Activated CD8-positive, alpha-beta memory T cell treated with anti-CD3 and anti-CD28 coated beads, Interleukin-2, amount 50 U/mL, for 24 hours (primary cell): ENCODE results near the gene PPME1.
"Not testable (repeated sequence)": the region's sequence is repeated elsewhere in the genome, so short reads cannot be mapped to it uniquely, and the experiment has no call there.

Source experiments
- DNase-seq: peaks from one replicate; pipeline ENCODE4 v3.0.0-alpha.2; 2020; ENCODE audit errors: extremely low read depth

PPME1 gene

DNA sequence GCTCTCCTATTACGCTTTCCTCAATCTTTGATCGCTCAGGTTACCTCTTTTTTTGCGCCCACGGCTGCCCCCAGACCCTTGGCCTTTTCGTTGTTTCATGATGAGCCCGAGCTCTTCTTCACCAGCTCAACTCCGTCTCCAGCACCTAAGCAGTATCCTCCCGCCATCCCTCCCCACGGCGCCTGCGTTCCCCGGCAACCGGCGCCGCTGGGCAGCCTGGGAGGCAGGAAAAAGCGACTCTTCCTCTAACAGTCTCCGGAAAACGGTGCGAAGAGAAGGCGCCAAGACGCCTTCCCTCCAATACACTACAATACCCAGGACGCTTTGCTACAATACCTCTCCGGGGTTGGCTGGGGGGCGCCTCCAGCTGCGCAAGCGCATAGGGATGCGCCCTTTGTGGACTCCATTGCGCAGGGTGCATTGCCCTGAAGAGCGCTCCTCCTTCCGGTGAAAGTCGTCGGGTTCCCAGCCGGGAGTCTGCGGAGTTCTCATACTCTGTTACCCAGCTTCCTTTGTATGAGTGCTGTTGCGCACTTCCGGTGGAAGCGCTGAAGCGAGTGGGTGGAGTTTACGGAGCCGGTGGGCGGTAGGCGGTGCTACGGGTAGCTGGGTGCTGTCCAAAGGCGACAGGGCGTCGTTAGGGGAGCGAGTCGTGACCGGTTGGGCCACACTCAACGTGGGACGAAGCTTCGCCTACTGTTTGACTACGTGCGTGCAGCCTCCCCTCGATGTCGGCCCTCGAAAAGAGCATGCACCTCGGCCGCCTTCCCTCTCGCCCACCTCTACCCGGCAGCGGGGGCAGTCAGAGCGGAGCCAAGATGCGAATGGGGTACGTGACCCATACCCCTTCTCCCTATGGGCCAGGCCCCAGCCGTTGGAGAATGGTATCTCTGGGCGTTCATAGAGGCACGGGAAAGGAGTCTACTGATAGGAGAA is at the start of gene PPME1, which contains the start of gene C2CD3:
Gene PPME1, plus strand, starts transcription at position 596 of the 936 bp plus-strand sequence. Its CDS starts 133 bp downstream, at position 729.
Gene C2CD3, minus strand, starts transcription at position 309 of the 936 bp plus-strand sequence. Its CDS starts 210 bp downstream, at position 99.
- peak; percentile 94 for DNase-seq

- DNase-seq, result no peak
Observed at GRCh38 chr11:74121804-74122203, 49.3 kb upstream of the PPME1 start.

GRCh38 chr11:74123008-74123448 is 48.1 kb upstream of the PPME1 start:
- no peak for DNase-seq

DNA sequence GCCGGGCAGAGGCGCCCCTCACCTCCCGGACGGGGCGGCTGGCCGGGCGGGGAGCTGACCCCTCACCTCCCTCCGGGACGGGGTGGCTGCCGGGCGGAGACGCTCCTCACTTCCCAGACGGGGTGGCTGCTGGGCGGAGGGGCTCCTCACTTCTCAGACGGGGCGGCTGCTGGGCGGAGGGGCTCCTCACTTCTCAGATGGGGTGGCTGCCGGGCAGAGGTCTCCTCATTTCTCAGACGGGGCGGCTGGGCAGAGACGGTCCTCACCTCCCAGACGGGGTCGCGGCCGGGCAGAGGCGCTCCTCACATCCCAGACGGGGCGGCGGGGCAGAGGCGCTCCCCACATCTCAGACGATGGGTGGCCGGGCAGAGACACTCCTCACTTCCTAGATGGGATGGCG is 42.0 kb upstream of the PPME1 start:
- not testable (repeated sequence) for DNase-seq

DNA sequence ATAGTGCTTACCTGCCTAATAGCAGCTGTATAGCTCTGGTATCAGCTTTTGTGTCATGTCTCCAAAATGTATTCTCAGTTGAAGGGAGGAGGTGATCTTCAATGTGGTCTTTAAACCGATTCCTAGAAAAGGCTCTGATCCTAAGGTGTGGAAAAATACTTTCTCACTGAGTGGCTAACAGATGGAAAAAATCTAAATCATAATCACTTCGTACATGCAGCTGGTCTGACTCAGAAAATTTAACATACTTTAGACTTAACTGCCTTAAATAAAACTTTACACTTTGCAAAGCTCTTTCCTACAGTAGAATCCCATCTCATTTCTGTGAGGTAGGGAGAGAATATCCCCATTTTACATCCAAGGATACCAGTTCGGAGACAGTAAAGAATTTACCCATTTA is 38.3 kb upstream of the PPME1 start:
- DNase-seq, result no peak

DNA sequence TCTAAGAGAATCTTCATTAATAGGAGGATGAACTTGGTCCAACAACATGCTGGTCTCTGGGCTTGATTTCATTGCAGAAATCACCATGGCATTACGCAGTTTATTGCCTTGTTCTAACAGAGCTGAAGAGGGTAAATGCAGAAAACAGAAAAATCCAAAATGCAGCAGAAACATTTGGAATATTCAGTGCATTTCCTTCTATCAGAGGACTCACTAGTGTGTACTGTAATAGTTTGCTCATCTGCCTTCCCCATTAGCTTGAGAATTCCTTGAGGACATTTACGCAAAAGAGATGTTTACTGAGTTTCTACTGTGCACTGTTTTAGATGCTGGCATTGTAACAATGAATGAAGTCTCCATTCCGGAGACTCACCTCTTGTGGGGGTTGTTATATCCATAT is 37.7 kb upstream of the PPME1 start:
- DNase-seq, result no peak

DNA sequence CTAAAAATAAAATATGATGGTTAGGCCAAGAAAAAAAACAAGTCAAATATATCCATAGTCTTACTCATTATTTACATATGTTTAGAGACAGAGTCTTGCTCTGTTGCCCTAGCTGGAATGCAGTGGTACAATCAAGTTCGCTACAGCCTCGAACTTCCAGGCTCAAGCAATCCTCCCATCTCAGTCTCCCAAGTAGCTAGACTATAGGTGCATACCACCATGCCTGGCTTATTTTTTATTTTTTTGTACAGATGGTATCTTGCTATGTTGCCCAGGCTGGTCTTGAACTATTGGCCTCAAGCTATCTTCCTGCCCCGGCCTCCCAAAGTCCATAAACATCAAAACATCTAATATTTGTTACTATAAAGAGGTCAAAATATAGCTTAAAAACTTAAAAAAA is 36.4 kb upstream of the PPME1 start:
- DNase-seq, result no peak

DNA sequence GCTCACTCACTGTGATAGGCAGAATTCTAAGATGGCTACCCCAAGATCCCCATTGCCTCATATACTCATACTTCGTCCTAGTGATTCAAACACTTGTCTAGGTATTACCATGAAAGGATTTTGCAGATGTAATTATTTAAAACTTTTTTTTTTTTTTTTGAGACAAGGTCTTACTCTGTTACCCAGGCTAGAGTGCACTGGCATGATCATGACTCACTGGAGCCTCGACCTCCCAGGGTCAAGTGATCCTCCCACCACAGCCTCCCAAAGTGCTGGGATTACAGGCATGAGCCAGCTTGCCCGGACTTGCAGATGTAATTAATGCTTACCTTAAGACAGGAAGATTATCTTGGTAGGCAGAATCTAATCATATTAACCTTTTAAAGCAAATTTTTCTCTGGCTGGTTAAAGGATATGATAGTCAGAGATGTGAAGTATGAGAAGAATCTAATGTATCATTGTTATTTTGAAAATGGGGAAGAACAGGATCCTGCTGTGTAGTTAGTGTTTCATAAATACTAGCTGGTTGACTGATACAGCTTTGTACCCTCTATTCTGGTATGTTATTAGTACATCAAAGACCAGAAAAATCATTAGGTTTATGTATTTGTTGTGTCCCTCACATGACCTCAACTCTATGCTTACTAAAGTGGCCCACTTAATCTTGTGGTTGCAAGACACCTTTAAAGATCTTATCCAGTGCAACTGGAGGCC is 35.8 kb upstream of the PPME1 start:
- DNase-seq, result no peak

DNA sequence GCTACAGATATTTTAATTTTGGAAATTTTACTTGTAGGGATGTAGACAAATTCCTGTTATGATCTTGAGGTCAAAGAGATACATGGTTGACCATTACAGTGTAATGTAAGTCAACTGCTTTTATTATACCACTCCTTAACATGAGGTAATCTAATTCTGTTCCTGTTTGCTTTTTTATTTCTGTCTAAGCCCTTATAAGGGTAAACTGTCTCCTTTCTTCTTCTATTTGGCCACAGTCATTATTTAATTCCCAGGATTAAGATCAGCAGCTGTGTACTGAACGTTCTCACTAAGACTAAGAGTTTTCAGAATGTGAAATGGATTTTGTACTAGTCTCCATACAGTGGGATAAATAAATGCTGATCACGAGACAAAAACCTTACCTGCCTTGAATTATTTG is 33.1 kb upstream of the PPME1 start:
- DNase-seq, result no peak

- DNase-seq, result no peak
Observed at GRCh38 chr11:74138572-74138971, 32.5 kb upstream of the PPME1 start.

GRCh38 chr11:74139151-74139918 is 31.8 kb upstream of the PPME1 start:
- no peak for DNase-seq

GRCh38 chr11:74139919-74140431 is 31.1 kb upstream of the PPME1 start:
- DNase-seq, result not testable (repeated sequence)

DNA sequence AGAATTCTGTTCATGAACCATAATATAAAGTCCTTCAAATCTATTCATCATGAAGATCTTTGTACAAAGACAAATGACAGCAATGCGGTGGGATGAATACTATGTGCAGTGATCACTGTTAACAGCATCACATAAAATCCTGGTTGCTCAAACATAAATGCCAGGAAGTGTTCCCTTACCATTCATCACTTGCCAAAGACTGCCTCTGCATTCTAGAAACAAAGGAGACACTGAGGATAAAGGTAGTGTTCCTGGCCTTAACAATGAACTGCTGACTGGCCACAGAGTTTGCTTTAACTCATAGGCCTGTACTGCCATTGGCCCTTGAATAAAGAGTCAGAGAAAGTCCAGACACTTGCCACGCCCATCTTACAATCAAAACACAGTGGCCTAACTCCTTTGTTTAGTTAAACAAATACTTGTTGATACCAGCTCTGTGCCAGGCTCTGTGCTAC is 29.8 kb upstream of the PPME1 start:
- no peak for DNase-seq

DNA sequence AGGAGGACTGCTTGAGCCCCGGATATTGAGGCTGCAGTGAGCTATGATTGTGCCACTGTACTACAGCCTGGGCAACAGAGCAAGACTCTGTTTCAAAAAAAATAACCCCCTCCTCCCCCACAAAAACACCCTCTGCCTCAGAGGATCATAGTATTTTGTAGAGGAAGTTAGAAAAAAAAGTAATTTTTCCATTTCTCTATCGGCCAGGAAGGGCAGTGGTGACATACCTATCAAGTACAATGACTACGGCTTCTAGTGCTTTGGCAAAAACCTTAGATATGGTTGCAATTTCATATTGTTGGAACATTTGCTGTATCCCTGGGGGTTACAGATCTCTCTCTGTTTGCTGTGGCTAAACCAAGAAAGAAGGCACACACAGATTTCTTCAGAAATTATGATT is 29.2 kb upstream of the PPME1 start:
- no peak for DNase-seq

DNA sequence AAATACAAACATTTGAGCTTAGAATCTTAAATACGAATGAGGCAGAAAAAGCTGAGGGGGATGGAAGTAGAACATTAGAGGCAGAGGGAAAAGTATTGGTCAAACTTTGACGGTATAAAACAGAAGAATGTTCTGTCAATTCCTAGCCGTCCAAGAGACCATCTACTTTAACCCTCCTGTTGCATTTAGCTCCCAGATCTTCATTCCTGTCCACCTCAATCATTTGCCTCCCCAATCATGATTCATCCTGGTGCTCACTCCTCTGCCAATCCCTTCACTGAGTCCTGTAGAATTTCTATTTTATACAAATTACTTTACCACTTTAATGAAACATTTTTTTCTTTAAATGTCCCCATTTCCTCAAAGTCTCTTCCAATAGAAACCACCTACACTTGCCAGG is 28.5 kb upstream of the PPME1 start:
- no peak for DNase-seq

- DNase-seq, result no peak
Observed at GRCh38 chr11:74144592-74144991, 26.5 kb upstream of the PPME1 start.

DNA sequence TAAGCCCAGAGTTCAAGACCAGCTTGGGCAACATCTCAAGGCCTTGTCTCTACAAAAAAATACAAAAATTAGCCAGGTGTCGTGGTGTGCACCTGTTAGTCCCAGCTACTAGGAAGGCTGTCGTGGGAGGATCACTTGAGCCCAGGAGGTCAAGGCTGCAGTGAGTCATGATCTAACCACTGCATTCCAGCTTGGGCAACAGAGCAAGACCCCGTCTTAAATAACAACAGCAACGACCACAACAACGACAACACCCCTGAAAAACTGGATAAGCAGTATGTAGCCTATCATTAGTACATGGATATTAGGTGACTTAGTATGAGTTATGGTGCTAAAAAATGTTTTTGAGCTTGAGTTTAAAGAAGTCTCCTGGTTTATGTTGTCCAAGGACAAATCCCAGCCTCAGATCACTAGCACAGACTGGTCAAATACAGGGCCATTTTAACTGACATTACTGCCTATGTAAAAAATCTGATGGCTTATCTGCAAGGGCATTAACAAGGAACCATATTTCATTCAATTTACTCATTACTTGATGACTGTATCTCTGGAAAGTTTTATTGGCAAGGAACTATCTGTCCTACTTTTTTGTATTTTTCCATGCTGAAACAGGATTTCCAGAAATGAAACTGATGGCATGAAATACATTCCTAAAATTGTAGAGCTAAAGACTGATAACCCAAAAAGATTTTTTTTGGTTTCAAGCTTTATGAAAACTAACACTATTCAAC is 23.7 kb upstream of the PPME1 start:
- DNase-seq, result no peak

DNA sequence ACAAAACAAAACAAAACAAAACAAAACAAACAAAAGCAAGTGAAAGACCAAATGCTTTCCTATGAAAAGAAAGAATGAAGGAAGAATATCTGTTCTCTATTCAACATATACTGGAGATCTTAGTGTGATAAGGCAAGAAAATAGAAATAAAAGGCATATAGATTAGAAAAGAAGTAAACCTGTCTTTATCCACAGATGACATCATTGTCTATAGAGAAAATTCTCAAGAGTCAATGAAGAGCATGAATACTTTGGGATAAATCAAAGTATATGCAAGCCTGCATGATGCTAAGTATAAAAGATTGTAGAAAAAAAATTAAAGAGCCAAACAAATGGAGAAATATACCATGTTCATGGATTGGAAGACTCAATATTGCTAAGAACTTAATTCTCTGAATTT is 17.9 kb upstream of the PPME1 start:
- no peak for DNase-seq

GRCh38 chr11:74154620-74155281 is 16.3 kb upstream of the PPME1 start:
- DNase-seq, result no peak

DNA sequence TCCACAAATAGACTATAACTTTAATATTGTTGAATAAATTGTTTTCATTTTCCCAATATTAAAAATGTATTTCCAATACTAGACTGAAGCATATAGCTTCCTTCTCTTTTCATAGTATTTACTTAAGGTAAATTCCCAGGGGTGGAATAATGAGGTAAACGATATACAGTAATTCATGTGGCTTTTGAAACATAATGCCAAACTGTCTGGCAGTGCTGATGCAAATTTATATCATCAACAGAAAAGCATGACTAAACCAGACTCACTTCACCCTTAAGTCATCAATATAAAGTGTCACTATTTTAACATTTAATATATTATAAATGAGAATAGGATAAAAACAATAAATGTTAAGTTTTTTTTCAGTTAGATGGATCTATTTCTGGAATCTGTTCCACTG is 13.9 kb upstream of the PPME1 start:
- no peak for DNase-seq
